Transverse colon (tissue), 4 donors: ENCODE results near the gene NCBP2. TPM values are rescaled to one million over a fixed set of nuclear protein-coding genes. Genes with fewer than 3 reads are reported as not detected.

Experiments
- DNase-seq: peaks from one replicate; pipeline ENCODE4 v3.0.0-alpha.2; 2019
- H3K27ac ChIP-seq, 4 donors: fragments of 200-600 bp; sonication (generic); 2 replicates each; pipeline ENCODE4 v1.5.1; 2016 to 2018; ENCODE audit warnings: inconsistent platforms in 4 of 4
- H3K27me3 ChIP-seq: fragments of 200-600 bp; sonication (generic); 2 replicates; pipeline ENCODE4 v1.5.1; 2017; ENCODE audit warnings: inconsistent platforms
- H3K36me3 ChIP-seq, 4 donors: fragments of 200-600 bp; sonication (generic); 2 replicates each; pipeline ENCODE4 v1.5.1; 2017 to 2019; ENCODE audit warnings: inconsistent platforms in 4 of 4
- H3K4me1 ChIP-seq, 4 donors: fragments of 200-600 bp; sonication (generic); 2 replicates each; pipeline ENCODE4 v1.5.1; 2017 to 2020; ENCODE audit warnings: inconsistent platforms in 4 of 4
- H3K4me3 ChIP-seq, 4 donors: fragments of 200-600 bp; sonication (generic); 1 replicate in 1 of 4; 2 replicates in 3 of 4; pipeline versions ENCODE4 v1.5.1 to v1.6.1; 2017 to 2019; ENCODE audit warnings: inconsistent platforms in 4 of 4
- H3K9me3 ChIP-seq, 2 donors: fragments of 200-600 bp; sonication (generic); 2 replicates each; pipeline ENCODE4 v1.5.1; 2017 to 2019; ENCODE audit warnings: inconsistent platforms in 2 of 2
- EP300 ChIP-seq: sonication (generic); formaldehyde crosslinking; IDR thresholded peaks from one replicate; pipeline ENCODE4 v1.6.1; 2017; ENCODE audit warnings: antibody characterized with exemption, low read depth
- POLR2A ChIP-seq: fragments of 450-650 bp; IDR thresholded peaks from one replicate; pipeline ENCODE4 v1.6.1; 2016; ENCODE audit warnings: antibody characterized with exemption, mild to moderate bottlenecking, moderate library complexity
- POLR2AphosphoS5 ChIP-seq, 3 donors: sonication (generic); formaldehyde crosslinking; IDR thresholded peaks; one replicate each; pipeline ENCODE4 v1.6.1; 2016; ENCODE audit warnings: antibody characterized with exemption in 3 of 3
- WGBS, 2 donors: methylation state at CpG; one replicate each; pipeline ENCODE4 v1.1.5; 2018; ENCODE audit warnings: low coverage in 1 of 2; 5-methylcytosine and 5-hydroxymethylcytosine counted together
- in situ Hi-C, 4 donors: fragments of 200-750 bp; cut with MboI; loops; one replicate each; pipeline versions ENCODE4 v1.15.0 to v1.15.1; 2017; ENCODE audit warnings: low sequenced_read_pairs in 3 of 4, low pct_ligation_motif_present in 1 of 4, low pct_unique_long_range_greater_than_20kb in 1 of 4
- intact Hi-C: fragments of 100-400 bp; cut with DNase I; formaldehyde crosslinking; loops from one replicate; pipeline ENCODE4 v1.15.1; 2023; ENCODE audit warnings: low total_unique reads
- total RNA-seq, 4 donors: library from RNA; depleted of rRNA; stranded (reverse); fragments of >200 nt; gene quantifications; one replicate each; pipeline ENCODE4 v1.1.0, GENCODE V29; 2016
- TF ChIP-seq, protein P1 (sequence below), 5 experiments: fragments of 200-600 bp in 3 of 5; fragments of 450-650 bp in 2 of 5; sonication (generic) in 3 of 5; IDR thresholded peaks; 1 replicate in 2 of 5; 2 replicates in 3 of 5; pipeline ENCODE4 v1.5.1; 2016 to 2017; ENCODE audit warnings: antibody characterized with exemption in 5 of 5, inconsistent platforms in 3 of 5, mild to moderate bottlenecking in 2 of 5, moderate library complexity in 1 of 5

The NCBP2 gene
- total RNA-seq, 4 donors from 2014 or later: 6.8 to 36.9 (median 31.8) TPM

- Histone ChIP-seq H3K4me1 (no peaks in the 10 kb centered on the region), H3K27me3 (no peaks in the 10 kb centered on the region), H3K4me3 (no peak overlapping the region), H3K36me3 (peaks cover 0 to 15% (median 4%) of the 10 kb centered on the region in 4 donors), H3K9me3 (no peaks in the 10 kb centered on the region), H3K27ac (no peak overlapping the region)
- intact Hi-C loops: no loop called here
- no peak for DNase-seq
- WGBS, 2 donors: 57% methylated on average over 2 of the region's 2 CpGs; no CpG with 5 or more reads in 1 of the 2 donors
- TF ChIP-seq POLR2AphosphoS5 (IDR thresholded peaks at IDR 0.05) (no peak), POLR2A (no peak), EP300 (no peak)
- TF ChIP-seq, protein P1, sequence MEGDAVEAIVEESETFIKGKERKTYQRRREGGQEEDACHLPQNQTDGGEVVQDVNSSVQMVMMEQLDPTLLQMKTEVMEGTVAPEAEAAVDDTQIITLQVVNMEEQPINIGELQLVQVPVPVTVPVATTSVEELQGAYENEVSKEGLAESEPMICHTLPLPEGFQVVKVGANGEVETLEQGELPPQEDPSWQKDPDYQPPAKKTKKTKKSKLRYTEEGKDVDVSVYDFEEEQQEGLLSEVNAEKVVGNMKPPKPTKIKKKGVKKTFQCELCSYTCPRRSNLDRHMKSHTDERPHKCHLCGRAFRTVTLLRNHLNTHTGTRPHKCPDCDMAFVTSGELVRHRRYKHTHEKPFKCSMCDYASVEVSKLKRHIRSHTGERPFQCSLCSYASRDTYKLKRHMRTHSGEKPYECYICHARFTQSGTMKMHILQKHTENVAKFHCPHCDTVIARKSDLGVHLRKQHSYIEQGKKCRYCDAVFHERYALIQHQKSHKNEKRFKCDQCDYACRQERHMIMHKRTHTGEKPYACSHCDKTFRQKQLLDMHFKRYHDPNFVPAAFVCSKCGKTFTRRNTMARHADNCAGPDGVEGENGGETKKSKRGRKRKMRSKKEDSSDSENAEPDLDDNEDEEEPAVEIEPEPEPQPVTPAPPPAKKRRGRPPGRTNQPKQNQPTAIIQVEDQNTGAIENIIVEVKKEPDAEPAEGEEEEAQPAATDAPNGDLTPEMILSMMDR (IDR thresholded peaks at IDR 0.05): no peak
- in situ Hi-C loops: no loop called here
Observed at GRCh38 chr3:196920733-196921132, 21.6 kb downstream of the NCBP2 start.

GRCh38 chr3:196918968-196919367, 23.4 kb downstream of the NCBP2 start:
- TF ChIP-seq POLR2AphosphoS5 (IDR thresholded peaks at IDR 0.05) (no peak), EP300 (no peak), POLR2A (no peak)
- TF ChIP-seq, protein P1 (IDR thresholded peaks at IDR 0.05): no peak
- in situ Hi-C loops: no loop called here
- Histone ChIP-seq H3K27ac (no peak overlapping the region), H3K4me1 (no peaks in the 10 kb centered on the region), H3K27me3 (no peaks in the 10 kb centered on the region), H3K36me3 (peaks cover 0 to 15% (median 4%) of the 10 kb centered on the region in 4 donors), H3K4me3 (no peak overlapping the region), H3K9me3 (no peaks in the 10 kb centered on the region)
- intact Hi-C loops: no loop called here
- no peak for DNase-seq
- WGBS, 2 donors: 91 to 100% methylated on average over 2 of the region's 2 CpGs

- TF ChIP-seq POLR2A: no peak
- TF ChIP-seq, protein P1 (IDR thresholded peaks at IDR 0.05): no peak
- no peak for TF ChIP-seq EP300
- no peak for TF ChIP-seq POLR2AphosphoS5 (IDR thresholded peaks at IDR 0.05)
- Histone ChIP-seq H3K4me1 (no peaks in the 10 kb centered on the region), H3K36me3 (peaks cover 0 to 14% (median 0%) of the 10 kb centered on the region in 4 donors), H3K27ac (no peak overlapping the region), H3K4me3 (no peak overlapping the region), H3K9me3 (no peaks in the 10 kb centered on the region), H3K27me3 (no peaks in the 10 kb centered on the region)
- WGBS, 2 donors: 97 to 100% methylated on average over 2 to 3 of the region's 3 CpGs
- in situ Hi-C loops: no loop called here
- DNase-seq: no peak
- intact Hi-C loops: no loop called here
Observed at GRCh38 chr3:196916995-196917394, 25.3 kb downstream of the NCBP2 start.

- Histone ChIP-seq H3K36me3 (peaks cover 0 to 6% (median 0%) of the 10 kb centered on the region in 4 donors), H3K27ac (no peak overlapping the region), H3K9me3 (no peaks in the 10 kb centered on the region), H3K4me1 (no peaks in the 10 kb centered on the region), H3K27me3 (no peaks in the 10 kb centered on the region), H3K4me3 (no peak overlapping the region)
- intact Hi-C loops (no loop called here), in situ Hi-C loops (no loop called here)
- TF ChIP-seq POLR2A: no peak
- TF ChIP-seq EP300: no peak
- TF ChIP-seq, protein P1 (IDR thresholded peaks at IDR 0.05): no peak
- 100% methylated on average over 1 of the region's 1 CpG for WGBS, 2 donors
- no peak for DNase-seq
Observed at GRCh38 chr3:196916221-196916620, 26.1 kb downstream of the NCBP2 start.
